Measurements from ENCODE around the gene FGF18. TPM values are rescaled to one million over a fixed set of nuclear protein-coding genes. Genes with fewer than 3 reads are reported as not detected.

Gene FGF18
- total and polyA plus RNA-seq, 7 donors = 0.14 to 0.66 (median 0.28) TPM

- H3K4me3 ChIP-seq = no peak overlapping the region
- DNase-seq (no peak), ATAC-seq (no peak)
- no peak overlapping the region for H3K27ac ChIP-seq
- no peaks in the 10 kb centered on the region for H3K27me3 ChIP-seq (ENCODE audit: insufficient read depth in 3 of 3, low read length in 2 of 3)
- intact Hi-C loops (cut with DNase I) = no loop called here
- H3K9me3 ChIP-seq = no peaks in the 10 kb centered on the region
- H3K36me3 ChIP-seq (ENCODE audit: insufficient read depth in 1 of 2, low read depth in 1 of 2) = no peaks in the 10 kb centered on the region
- H3K4me1 ChIP-seq = no peaks in the 10 kb centered on the region
- no peak for TF ChIP-seq CTCF (IDR thresholded peaks at IDR 0.05)
- WGBS, 3 donors = 91 to 96% (median 93%) methylated on average over 5 of the region's 5 CpGs
Measured at GRCh38 chr5:171447226-171447625, 27.8 kb downstream of the FGF18 start.

- DNase-seq = peak in 1 of 2 donors; percentile 42
- Histone ChIP-seq H3K27ac (no peak overlapping the region), H3K36me3 (ENCODE audit: insufficient read depth in 1 of 2, low read depth in 1 of 2) (no peaks in the 10 kb centered on the region), H3K4me1 (no peaks in the 10 kb centered on the region), H3K4me3 (no peak overlapping the region), H3K9me3 (no peaks in the 10 kb centered on the region), H3K27me3 (ENCODE audit: insufficient read depth in 3 of 3, low read length in 2 of 3) (no peaks in the 10 kb centered on the region)
- no peak for ATAC-seq
- no peak for TF ChIP-seq CTCF (IDR thresholded peaks at IDR 0.05)
- 86 to 92% (median 92%) methylated on average over 10 of the region's 10 CpGs for WGBS, 3 donors
- intact Hi-C loops (cut with DNase I) = no loop called here
Measured at GRCh38 chr5:171449426-171449825, 30.0 kb downstream of the FGF18 start.

DNA sequence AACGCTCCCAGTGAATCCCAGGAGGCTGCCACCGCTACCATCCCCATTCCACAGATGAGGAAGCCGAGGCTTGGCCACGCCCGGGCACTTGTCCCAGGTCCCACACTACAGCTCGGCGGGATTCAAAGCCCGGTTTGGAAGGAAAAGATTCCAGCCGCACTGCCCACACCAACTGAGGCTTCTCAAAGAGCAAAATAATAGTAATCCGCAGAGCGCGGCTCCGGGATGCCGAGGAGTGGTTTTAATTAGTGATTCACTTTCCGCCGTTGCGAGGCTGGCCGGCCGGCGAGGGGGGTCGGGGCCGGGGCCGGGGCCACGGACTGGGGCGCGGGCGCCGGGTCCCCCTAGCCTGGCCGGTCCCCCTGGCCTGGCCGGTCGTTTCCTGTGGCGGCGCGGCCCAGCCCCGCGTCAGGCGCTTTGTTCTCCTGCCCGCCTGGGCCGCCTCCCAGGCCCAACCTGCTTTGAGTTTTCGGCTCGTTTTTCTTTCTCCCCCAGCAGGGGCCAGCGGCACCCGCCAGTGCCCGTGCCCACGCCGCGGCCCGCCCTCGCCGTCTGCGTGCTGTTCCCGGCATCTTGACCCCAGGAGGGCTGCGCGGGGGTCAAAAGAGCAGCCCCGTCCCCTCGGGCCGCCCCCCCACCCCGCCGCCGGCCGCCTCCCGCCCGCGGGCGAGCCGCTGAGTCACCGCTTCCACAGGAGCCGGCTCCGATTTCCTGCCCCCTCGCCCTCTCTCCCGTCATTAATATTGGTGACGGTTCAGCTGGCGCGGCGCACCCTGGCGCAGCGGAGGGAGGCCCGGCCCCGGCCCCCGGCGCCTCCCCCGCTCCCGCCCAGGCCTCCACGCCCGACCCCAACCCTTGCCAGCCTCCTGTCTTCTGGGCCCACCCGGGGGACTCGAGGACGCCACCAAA, 31.2 kb downstream of the FGF18 start:
- no peaks in the 10 kb centered on the region for H3K36me3 ChIP-seq (ENCODE audit: insufficient read depth in 1 of 2, low read depth in 1 of 2)
- no peaks in the 10 kb centered on the region for H3K4me1 ChIP-seq
- intact Hi-C loops (cut with DNase I) = no loop called here
- H3K27me3 ChIP-seq (ENCODE audit: insufficient read depth in 3 of 3, low read length in 2 of 3) = no peaks in the 10 kb centered on the region
- DNase-seq (peak; percentile 80 to 83), ATAC-seq (peak; percentile 79 to 92 (median 88))
- TF ChIP-seq CTCF (IDR thresholded peaks at IDR 0.05) = no peak
- no peaks in the 10 kb centered on the region for H3K9me3 ChIP-seq
- peak overlapping the region; percentile 75 for H3K4me3 ChIP-seq
- WGBS, 3 donors = 8 to 29% (median 13%) methylated on average over 26 to 88 of the region's 88 CpGs
- H3K27ac ChIP-seq = peak overlapping the region; percentile 86

DNA sequence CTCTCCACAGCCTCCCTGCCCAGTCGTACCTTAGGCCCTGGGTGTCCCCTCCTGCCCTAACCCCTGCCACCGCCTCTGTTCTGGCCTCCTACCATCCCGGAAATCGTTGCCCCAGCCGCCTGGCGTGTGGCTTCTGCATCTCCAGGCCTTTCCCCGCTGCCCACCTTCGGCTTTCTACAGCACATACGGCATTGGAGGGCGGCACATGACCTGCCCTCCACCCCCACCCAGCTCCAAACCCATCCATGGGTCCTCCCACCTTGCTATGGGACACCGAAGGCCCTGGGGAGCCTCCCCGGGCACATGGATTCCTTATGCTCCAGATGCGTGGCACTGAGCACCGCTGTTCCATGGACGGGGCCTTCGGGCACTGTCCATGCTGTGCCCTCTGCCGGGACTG, 32.0 kb downstream of the FGF18 start:
- WGBS, 3 donors = 77 to 87% (median 86%) methylated on average over 17 of the region's 17 CpGs
- ATAC-seq = peak; percentile 2 to 32 (median 16)
- Histone ChIP-seq H3K9me3 (no peaks in the 10 kb centered on the region), H3K4me1 (no peaks in the 10 kb centered on the region), H3K36me3 (ENCODE audit: insufficient read depth in 1 of 2, low read depth in 1 of 2) (no peaks in the 10 kb centered on the region), H3K27ac (peak overlapping the region; percentile 86), H3K27me3 (ENCODE audit: insufficient read depth in 3 of 3, low read length in 2 of 3) (no peaks in the 10 kb centered on the region), H3K4me3 (peak overlapping the region; percentile 75)
- intact Hi-C loops (cut with DNase I) = no loop called here
- no peak for TF ChIP-seq CTCF (IDR thresholded peaks at IDR 0.05)
- DNase-seq = peak in 1 of 2 donors; percentile 52

Measured in psoas muscle (tissue), 8 donors.